ENCODE measurements around the gene JARID2. TPM values are rescaled to one million over a fixed set of nuclear protein-coding genes. Genes with fewer than 3 reads are reported as not detected.

Gene JARID2
- polyA plus RNA-seq, 1 donor (not counting 4 experiments of a cell fraction or from before 2014, with no cell fraction given) = 11.0 TPM

- Histone ChIP-seq H4K20me1 (ENCODE audit: control insufficient read depth, extremely low read depth, insufficient read depth, low read length) (peaks cover 16% of the 10 kb centered on the region), H3K9me3 (ENCODE audit: control insufficient read depth, low read depth, low read length) (no peaks in the 10 kb centered on the region), H3K79me2 (ENCODE audit: control insufficient read depth, insufficient read depth, low read length) (peaks cover 98% of the 10 kb centered on the region), H3K27me3 (ENCODE audit: control insufficient read depth, extremely low read depth, insufficient read depth, low read length) (no peaks in the 10 kb centered on the region), H3K27ac (ENCODE audit: control insufficient read depth, insufficient read depth, low read length) (no peak overlapping the region), H3K9me1 (ENCODE audit: control insufficient read depth, extremely low read depth, insufficient read depth, low read length) (peaks cover 8% of the 10 kb centered on the region), H3K4me2 (ENCODE audit: control insufficient read depth, extremely low read depth, insufficient read depth, low read depth, low read length) (no peak overlapping the region), H3K36me3 (ENCODE audit: control insufficient read depth in 2 of 2, extremely low read depth in 1 of 2, insufficient read depth in 2 of 2, low read length in 2 of 2) (peaks cover 1 to 5% of the 10 kb centered on the region in 2 experiments), H3K4me1 (ENCODE audit: control insufficient read depth, extremely low read depth, insufficient read depth, low read length) (peaks cover 22% of the 10 kb centered on the region), H3K4me3 (ENCODE audit: control insufficient read depth in 2 of 3, extremely low read depth in 1 of 3, insufficient read depth in 2 of 3, low read depth in 1 of 3, low read length in 3 of 3) (no peak overlapping the region), H3K9ac (ENCODE audit: control insufficient read depth, extremely low read depth, insufficient read depth, low read length) (no peak overlapping the region), H2AFZ (ENCODE audit: control insufficient read depth, low read length) (no peak overlapping the region)
- TF ChIP-seq EZH2 (IDR thresholded peaks at IDR 0.05; ENCODE audit: low read length) (no peak), CTCF (optimal IDR thresholded peaks at IDR 0.05 in 1 of 3, IDR thresholded peaks at IDR 0.05 in 1 of 3, conservative IDR thresholded peaks at IDR 0.05 in 1 of 3; ENCODE audit: extremely low read depth in 1 of 3, insufficient read depth in 2 of 3, low read length in 3 of 3) (no peak)
- DNase-seq (ENCODE audit: low read depth, low spot score) = no peak
- FAIRE-seq = no peak
- dilution Hi-C loops (cut with MboI; ENCODE audit: extremely low pct_ligation_motif_present, low sequenced_read_pairs) = no loop called here
Observed at GRCh38 chr6:15255481-15255880, 9.6 kb downstream of the JARID2 start.

GRCh38 chr6:15255909-15256395 is 10.1 kb downstream of the JARID2 start:
- peaks cover 8% of the 10 kb centered on the region for H3K9me1 ChIP-seq (ENCODE audit: control insufficient read depth, extremely low read depth, insufficient read depth, low read length)
- no peak overlapping the region for H3K9ac ChIP-seq (ENCODE audit: control insufficient read depth, extremely low read depth, insufficient read depth, low read length)
- H3K79me2 ChIP-seq (ENCODE audit: control insufficient read depth, insufficient read depth, low read length) = peaks cover 98% of the 10 kb centered on the region
- FAIRE-seq (peak; percentile 13), DNase-seq (ENCODE audit: low read depth, low spot score) (no peak)
- H3K4me1 ChIP-seq (ENCODE audit: control insufficient read depth, extremely low read depth, insufficient read depth, low read length) = peaks cover 18% of the 10 kb centered on the region
- no peak overlapping the region for H3K4me2 ChIP-seq (ENCODE audit: control insufficient read depth, extremely low read depth, insufficient read depth, low read depth, low read length)
- peaks cover 1 to 5% of the 10 kb centered on the region in 2 experiments for H3K36me3 ChIP-seq (ENCODE audit: control insufficient read depth in 2 of 2, extremely low read depth in 1 of 2, insufficient read depth in 2 of 2, low read length in 2 of 2)
- no peak overlapping the region for H3K27ac ChIP-seq (ENCODE audit: control insufficient read depth, insufficient read depth, low read length)
- no peak for TF ChIP-seq EZH2 (IDR thresholded peaks at IDR 0.05; ENCODE audit: low read length)
- no peak for TF ChIP-seq CTCF (optimal IDR thresholded peaks at IDR 0.05 in 1 of 3, IDR thresholded peaks at IDR 0.05 in 1 of 3, conservative IDR thresholded peaks at IDR 0.05 in 1 of 3; ENCODE audit: extremely low read depth in 1 of 3, insufficient read depth in 2 of 3, low read length in 3 of 3)
- dilution Hi-C loops (cut with MboI; ENCODE audit: extremely low pct_ligation_motif_present, low sequenced_read_pairs) = no loop called here
- no peak overlapping the region for H3K4me3 ChIP-seq (ENCODE audit: control insufficient read depth in 2 of 3, extremely low read depth in 1 of 3, insufficient read depth in 2 of 3, low read depth in 1 of 3, low read length in 3 of 3)
- H2AFZ ChIP-seq (ENCODE audit: control insufficient read depth, low read length) = no peak overlapping the region
- H3K9me3 ChIP-seq (ENCODE audit: control insufficient read depth, low read depth, low read length) = no peaks in the 10 kb centered on the region
- no peaks in the 10 kb centered on the region for H3K27me3 ChIP-seq (ENCODE audit: control insufficient read depth, extremely low read depth, insufficient read depth, low read length)
- peaks cover 17% of the 10 kb centered on the region for H4K20me1 ChIP-seq (ENCODE audit: control insufficient read depth, extremely low read depth, insufficient read depth, low read length)

Data from keratinocyte (primary cell).